Esophagus squamous epithelium (tissue), 4 donors: ENCODE results near the gene SEMA7A.

Source experiments
- CTCF ChIP-seq, 6 experiments: fragments of 450-650 bp in 4 of 6; fragments of 200-600 bp in 2 of 6; sonication (generic) in 2 of 6; IDR thresholded peaks; one replicate each; pipeline ENCODE4 v1.5.1; 2016 to 2019; ENCODE audit warnings: antibody characterized with exemption in 6 of 6, mild to moderate bottlenecking in 4 of 6, moderate library complexity in 4 of 6
- POLR2A ChIP-seq, 4 donors: fragments of 450-650 bp; IDR thresholded peaks; one replicate each; pipeline ENCODE4 v1.6.1; 2017; ENCODE audit warnings: antibody characterized with exemption in 4 of 4, mild to moderate bottlenecking in 4 of 4, moderate library complexity in 3 of 4

- TF ChIP-seq CTCF (IDR thresholded peaks at IDR 0.05), result no peak
- TF ChIP-seq POLR2A (IDR thresholded peaks at IDR 0.05), result no peak
Observed at GRCh38 chr15:74364936-74365597, 68.7 kb downstream of the SEMA7A start.
